Suprapubic skin (tissue), 3 donors: ENCODE results near the gene PIP5KL1.

Experiments used
- EP300 ChIP-seq: sonication (generic); formaldehyde crosslinking; IDR thresholded peaks from one replicate; pipeline ENCODE4 v1.6.1; 2017; ENCODE audit warnings: antibody characterized with exemption
- TF ChIP-seq, protein P1 (sequence below), 2 donors: fragments of 200-600 bp in 1 of 2; fragments of 450-650 bp in 1 of 2; sonication (generic) in 1 of 2; IDR thresholded peaks; one replicate each; pipeline ENCODE4 v1.5.1; 2016 to 2019; ENCODE audit warnings: antibody characterized with exemption in 2 of 2, mild to moderate bottlenecking in 1 of 2, moderate library complexity in 1 of 2

DNA sequence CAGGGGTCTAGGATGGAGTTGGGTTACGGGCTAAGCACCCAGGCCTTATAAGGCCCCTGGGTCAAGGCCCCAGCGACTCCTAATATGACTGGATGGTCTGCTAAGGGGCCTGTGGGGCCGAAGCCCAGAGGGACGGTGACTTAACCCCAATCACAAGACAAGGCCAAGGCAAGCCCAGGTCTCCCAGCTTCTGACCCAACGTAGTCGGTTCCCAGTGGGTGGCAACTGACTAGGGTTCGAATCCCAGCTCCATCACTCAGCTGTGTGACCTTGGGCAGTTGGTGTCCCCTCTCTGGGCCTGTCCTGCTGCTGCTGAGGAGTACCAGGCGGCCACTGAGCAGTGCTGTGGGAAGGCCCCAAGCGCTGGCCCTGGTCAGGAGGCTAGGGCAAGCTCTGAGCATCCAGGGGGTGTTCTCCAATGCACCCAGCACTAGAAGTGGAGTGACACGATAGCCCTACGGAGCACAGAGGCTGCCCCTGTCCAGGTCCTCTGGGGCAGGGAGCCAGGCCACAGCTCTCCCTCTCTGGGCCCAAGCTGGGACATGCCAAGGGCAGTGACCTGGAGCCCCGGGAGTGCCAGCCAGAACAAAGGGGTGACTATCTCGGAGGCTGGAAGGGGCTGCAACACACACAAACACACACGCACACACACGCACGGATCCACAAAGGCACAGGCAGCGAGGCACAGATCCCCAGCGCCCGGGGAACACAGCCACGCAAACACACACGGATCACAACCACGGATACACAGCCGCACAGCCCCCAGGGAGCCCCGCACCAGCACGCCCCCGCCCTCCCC is 53.6 kb downstream of the PIP5KL1 start:
- TF ChIP-seq EP300 = no peak
- TF ChIP-seq, protein P1, sequence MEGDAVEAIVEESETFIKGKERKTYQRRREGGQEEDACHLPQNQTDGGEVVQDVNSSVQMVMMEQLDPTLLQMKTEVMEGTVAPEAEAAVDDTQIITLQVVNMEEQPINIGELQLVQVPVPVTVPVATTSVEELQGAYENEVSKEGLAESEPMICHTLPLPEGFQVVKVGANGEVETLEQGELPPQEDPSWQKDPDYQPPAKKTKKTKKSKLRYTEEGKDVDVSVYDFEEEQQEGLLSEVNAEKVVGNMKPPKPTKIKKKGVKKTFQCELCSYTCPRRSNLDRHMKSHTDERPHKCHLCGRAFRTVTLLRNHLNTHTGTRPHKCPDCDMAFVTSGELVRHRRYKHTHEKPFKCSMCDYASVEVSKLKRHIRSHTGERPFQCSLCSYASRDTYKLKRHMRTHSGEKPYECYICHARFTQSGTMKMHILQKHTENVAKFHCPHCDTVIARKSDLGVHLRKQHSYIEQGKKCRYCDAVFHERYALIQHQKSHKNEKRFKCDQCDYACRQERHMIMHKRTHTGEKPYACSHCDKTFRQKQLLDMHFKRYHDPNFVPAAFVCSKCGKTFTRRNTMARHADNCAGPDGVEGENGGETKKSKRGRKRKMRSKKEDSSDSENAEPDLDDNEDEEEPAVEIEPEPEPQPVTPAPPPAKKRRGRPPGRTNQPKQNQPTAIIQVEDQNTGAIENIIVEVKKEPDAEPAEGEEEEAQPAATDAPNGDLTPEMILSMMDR (IDR thresholded peaks at IDR 0.05) = no peak
